WTC11 (cell line): Measurements from ENCODE around the gene NECAB2.

Source experiments
- IRF2 ChIP-seq: sonication (generic); formaldehyde crosslinking; IDR thresholded peaks from 2 replicates; pipeline ENCODE4 v1.8.0; 2022; ENCODE audit warnings: low read depth, missing genetic modification reagents, borderline replicate concordance
- KAT7 ChIP-seq: sonication (generic); formaldehyde crosslinking; IDR thresholded peaks from 2 replicates; pipeline ENCODE4 v1.8.1; 2023; ENCODE audit warnings: missing genetic modification reagents, mild to moderate bottlenecking, borderline replicate concordance
- MAX ChIP-seq: sonication (generic); formaldehyde crosslinking; IDR thresholded peaks from 2 replicates; pipeline ENCODE4 v1.8.0; 2022; ENCODE audit warnings: mild to moderate bottlenecking, missing genetic modification reagents
- OVOL2 ChIP-seq: fragments of 250-450 bp; sonication (Bioruptor Pico); IDR thresholded peaks from 2 replicates; pipeline ENCODE4 v1.9.0; 2021; ENCODE audit warnings: mild to moderate bottlenecking, borderline replicate concordance
- SP1 ChIP-seq: sonication (generic); formaldehyde crosslinking; conservative IDR thresholded peaks from 2 replicates; pipeline ENCODE4 v1.8.1; 2022; ENCODE audit warnings: missing genetic modification reagents
- TCF7 ChIP-seq: sonication (generic); formaldehyde crosslinking; IDR thresholded peaks from 2 replicates; pipeline ENCODE4 v1.8.0; 2022; ENCODE audit warnings: mild to moderate bottlenecking, low read depth, missing genetic modification reagents, moderate library complexity
- TF ChIP-seq, protein P1 (sequence below): fragments of 200-600 bp; IDR thresholded peaks from 2 replicates; pipeline ENCODE4 v1.8.0; 2022; ENCODE audit warnings: antibody characterized with exemption
- TF ChIP-seq, protein P2 (sequence below): sonication (generic); formaldehyde crosslinking; IDR thresholded peaks from 2 replicates; pipeline ENCODE4 v1.8.1; 2022; ENCODE audit warnings: low read depth, missing genetic modification reagents, borderline replicate concordance
- TF ChIP-seq, protein P3 (sequence below): sonication (generic); formaldehyde crosslinking; IDR thresholded peaks from 2 replicates; pipeline ENCODE4 v1.8.1; 2023; ENCODE audit warnings: mild to moderate bottlenecking, missing genetic modification reagents
- TF ChIP-seq, protein P4 (sequence below): sonication (generic); formaldehyde crosslinking; conservative IDR thresholded peaks from 2 replicates; pipeline ENCODE4 v1.8.1; 2023; ENCODE audit warnings: mild to moderate bottlenecking, low read depth, missing genetic modification reagents, moderate library complexity
- TF ChIP-seq, protein P5 (sequence below): sonication (generic); formaldehyde crosslinking; IDR thresholded peaks from 2 replicates; pipeline ENCODE4 v1.8.0; 2023; ENCODE audit warnings: mild to moderate bottlenecking, missing genetic modification reagents
- TF ChIP-seq, protein P6 (sequence below): sonication (generic); formaldehyde crosslinking; IDR thresholded peaks from 2 replicates; pipeline ENCODE4 v1.8.1; 2022; ENCODE audit warnings: low read depth, mild to moderate bottlenecking, moderate library complexity, missing genetic modification reagents, borderline replicate concordance

DNA sequence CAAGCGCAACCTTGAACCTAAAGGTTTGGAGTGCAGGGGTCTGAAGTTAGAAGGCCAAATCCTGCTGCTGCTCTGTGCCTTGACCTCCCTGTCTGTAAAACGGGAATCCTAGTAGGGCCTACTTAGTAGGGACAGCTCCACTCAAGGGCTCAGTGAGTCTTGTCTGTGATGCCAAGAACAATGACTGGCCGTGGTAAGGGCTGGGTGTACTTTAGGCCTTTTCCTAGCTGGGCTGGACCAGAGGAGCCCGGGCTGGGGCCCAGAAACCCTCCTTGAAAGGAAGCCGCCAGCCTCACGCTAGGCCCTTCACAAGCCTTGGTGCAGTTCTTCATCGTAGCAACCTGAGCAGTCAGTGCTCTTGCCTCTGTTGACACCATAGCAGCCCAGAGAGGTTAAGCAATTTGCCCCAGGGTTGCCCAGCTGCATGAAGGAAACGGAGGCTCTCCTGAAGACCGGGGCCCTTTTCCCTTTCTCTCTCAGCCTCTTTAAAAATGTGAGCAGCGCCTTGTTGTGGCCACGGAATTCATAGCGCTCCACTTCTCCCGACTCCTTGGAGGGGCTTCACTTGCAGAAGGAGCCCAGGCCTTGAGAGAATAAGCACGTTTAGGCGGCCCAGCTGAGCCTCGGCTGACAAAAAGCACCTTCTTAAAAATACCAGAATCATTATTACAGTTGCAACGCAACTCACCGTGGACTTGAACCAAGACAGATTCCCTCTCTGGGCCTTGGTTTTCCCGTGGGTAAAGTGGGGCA, 4.4 kb downstream of the NECAB2 start:
- TF ChIP-seq, protein P1, sequence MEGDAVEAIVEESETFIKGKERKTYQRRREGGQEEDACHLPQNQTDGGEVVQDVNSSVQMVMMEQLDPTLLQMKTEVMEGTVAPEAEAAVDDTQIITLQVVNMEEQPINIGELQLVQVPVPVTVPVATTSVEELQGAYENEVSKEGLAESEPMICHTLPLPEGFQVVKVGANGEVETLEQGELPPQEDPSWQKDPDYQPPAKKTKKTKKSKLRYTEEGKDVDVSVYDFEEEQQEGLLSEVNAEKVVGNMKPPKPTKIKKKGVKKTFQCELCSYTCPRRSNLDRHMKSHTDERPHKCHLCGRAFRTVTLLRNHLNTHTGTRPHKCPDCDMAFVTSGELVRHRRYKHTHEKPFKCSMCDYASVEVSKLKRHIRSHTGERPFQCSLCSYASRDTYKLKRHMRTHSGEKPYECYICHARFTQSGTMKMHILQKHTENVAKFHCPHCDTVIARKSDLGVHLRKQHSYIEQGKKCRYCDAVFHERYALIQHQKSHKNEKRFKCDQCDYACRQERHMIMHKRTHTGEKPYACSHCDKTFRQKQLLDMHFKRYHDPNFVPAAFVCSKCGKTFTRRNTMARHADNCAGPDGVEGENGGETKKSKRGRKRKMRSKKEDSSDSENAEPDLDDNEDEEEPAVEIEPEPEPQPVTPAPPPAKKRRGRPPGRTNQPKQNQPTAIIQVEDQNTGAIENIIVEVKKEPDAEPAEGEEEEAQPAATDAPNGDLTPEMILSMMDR = no peak
- TF ChIP-seq SP1 (no peak), TCF7 (CRISPR knock-in tag) (no peak), IRF2 (no peak), KAT7 (CRISPR knock-in tag) (no peak), MAX (CRISPR knock-in tag) (no peak), OVOL2 (CRISPR knock-in tag) (no peak)
- TF ChIP-seq, protein P2, sequence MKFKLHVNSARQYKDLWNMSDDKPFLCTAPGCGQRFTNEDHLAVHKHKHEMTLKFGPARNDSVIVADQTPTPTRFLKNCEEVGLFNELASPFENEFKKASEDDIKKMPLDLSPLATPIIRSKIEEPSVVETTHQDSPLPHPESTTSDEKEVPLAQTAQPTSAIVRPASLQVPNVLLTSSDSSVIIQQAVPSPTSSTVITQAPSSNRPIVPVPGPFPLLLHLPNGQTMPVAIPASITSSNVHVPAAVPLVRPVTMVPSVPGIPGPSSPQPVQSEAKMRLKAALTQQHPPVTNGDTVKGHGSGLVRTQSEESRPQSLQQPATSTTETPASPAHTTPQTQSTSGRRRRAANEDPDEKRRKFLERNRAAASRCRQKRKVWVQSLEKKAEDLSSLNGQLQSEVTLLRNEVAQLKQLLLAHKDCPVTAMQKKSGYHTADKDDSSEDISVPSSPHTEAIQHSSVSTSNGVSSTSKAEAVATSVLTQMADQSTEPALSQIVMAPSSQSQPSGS (CRISPR knock-in tag) = no peak
- TF ChIP-seq, protein P3, sequence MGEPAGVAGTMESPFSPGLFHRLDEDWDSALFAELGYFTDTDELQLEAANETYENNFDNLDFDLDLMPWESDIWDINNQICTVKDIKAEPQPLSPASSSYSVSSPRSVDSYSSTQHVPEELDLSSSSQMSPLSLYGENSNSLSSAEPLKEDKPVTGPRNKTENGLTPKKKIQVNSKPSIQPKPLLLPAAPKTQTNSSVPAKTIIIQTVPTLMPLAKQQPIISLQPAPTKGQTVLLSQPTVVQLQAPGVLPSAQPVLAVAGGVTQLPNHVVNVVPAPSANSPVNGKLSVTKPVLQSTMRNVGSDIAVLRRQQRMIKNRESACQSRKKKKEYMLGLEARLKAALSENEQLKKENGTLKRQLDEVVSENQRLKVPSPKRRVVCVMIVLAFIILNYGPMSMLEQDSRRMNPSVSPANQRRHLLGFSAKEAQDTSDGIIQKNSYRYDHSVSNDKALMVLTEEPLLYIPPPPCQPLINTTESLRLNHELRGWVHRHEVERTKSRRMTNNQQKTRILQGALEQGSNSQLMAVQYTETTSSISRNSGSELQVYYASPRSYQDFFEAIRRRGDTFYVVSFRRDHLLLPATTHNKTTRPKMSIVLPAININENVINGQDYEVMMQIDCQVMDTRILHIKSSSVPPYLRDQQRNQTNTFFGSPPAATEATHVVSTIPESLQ (CRISPR knock-in tag) = no peak
- TF ChIP-seq, protein P4, sequence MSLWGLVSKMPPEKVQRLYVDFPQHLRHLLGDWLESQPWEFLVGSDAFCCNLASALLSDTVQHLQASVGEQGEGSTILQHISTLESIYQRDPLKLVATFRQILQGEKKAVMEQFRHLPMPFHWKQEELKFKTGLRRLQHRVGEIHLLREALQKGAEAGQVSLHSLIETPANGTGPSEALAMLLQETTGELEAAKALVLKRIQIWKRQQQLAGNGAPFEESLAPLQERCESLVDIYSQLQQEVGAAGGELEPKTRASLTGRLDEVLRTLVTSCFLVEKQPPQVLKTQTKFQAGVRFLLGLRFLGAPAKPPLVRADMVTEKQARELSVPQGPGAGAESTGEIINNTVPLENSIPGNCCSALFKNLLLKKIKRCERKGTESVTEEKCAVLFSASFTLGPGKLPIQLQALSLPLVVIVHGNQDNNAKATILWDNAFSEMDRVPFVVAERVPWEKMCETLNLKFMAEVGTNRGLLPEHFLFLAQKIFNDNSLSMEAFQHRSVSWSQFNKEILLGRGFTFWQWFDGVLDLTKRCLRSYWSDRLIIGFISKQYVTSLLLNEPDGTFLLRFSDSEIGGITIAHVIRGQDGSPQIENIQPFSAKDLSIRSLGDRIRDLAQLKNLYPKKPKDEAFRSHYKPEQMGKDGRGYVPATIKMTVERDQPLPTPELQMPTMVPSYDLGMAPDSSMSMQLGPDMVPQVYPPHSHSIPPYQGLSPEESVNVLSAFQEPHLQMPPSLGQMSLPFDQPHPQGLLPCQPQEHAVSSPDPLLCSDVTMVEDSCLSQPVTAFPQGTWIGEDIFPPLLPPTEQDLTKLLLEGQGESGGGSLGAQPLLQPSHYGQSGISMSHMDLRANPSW (CRISPR knock-in tag) = no peak
- TF ChIP-seq, protein P5, sequence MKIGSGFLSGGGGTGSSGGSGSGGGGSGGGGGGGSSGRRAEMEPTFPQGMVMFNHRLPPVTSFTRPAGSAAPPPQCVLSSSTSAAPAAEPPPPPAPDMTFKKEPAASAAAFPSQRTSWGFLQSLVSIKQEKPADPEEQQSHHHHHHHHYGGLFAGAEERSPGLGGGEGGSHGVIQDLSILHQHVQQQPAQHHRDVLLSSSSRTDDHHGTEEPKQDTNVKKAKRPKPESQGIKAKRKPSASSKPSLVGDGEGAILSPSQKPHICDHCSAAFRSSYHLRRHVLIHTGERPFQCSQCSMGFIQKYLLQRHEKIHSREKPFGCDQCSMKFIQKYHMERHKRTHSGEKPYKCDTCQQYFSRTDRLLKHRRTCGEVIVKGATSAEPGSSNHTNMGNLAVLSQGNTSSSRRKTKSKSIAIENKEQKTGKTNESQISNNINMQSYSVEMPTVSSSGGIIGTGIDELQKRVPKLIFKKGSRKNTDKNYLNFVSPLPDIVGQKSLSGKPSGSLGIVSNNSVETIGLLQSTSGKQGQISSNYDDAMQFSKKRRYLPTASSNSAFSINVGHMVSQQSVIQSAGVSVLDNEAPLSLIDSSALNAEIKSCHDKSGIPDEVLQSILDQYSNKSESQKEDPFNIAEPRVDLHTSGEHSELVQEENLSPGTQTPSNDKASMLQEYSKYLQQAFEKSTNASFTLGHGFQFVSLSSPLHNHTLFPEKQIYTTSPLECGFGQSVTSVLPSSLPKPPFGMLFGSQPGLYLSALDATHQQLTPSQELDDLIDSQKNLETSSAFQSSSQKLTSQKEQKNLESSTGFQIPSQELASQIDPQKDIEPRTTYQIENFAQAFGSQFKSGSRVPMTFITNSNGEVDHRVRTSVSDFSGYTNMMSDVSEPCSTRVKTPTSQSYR (CRISPR knock-in tag) = no peak
- TF ChIP-seq, protein P6, sequence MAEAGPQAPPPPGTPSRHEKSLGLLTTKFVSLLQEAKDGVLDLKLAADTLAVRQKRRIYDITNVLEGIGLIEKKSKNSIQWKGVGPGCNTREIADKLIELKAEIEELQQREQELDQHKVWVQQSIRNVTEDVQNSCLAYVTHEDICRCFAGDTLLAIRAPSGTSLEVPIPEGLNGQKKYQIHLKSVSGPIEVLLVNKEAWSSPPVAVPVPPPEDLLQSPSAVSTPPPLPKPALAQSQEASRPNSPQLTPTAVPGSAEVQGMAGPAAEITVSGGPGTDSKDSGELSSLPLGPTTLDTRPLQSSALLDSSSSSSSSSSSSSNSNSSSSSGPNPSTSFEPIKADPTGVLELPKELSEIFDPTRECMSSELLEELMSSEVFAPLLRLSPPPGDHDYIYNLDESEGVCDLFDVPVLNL = no peak
